Ovary (tissue), 3 donors: ENCODE data around the gene HERPUD1.
"Not testable (repeated sequence)": the region's sequence is repeated elsewhere in the genome, so short reads cannot be mapped to it uniquely, and the experiment has no call there.

ENCODE experiments used
- CTCF ChIP-seq, 3 donors: fragments of 450-650 bp in 2 of 3; fragments of 200-600 bp in 1 of 3; IDR thresholded peaks; one replicate each; pipeline versions ENCODE4 v1.5.1 to v1.8.0; 2016 to 2022; ENCODE audit warnings: antibody characterized with exemption in 3 of 3, mild to moderate bottlenecking in 1 of 3
- EP300 ChIP-seq: sonication (generic); formaldehyde crosslinking; IDR thresholded peaks from one replicate; pipeline ENCODE4 v1.6.1; 2017; ENCODE audit warnings: antibody characterized with exemption
- POLR2A ChIP-seq: fragments of 450-650 bp; IDR thresholded peaks from one replicate; pipeline ENCODE4 v1.6.1; 2017; ENCODE audit warnings: antibody characterized with exemption, mild to moderate bottlenecking, moderate library complexity
- donor health status: DM: no; HTN: no; CAD: no.

GRCh38 chr16:56884929-56885328, 47.0 kb upstream of the HERPUD1 start:
- not testable (repeated sequence) for TF ChIP-seq CTCF (IDR thresholded peaks at IDR 0.05); POLR2A; EP300
